Lower leg skin (tissue), 3 donors: Measurements from ENCODE around the gene SLC5A9.

ENCODE experiments used
- POLR2A ChIP-seq, 2 donors: fragments of 450-650 bp; IDR thresholded peaks; one replicate each; pipeline ENCODE4 v1.6.1; 2016 to 2017; ENCODE audit warnings: antibody characterized with exemption in 2 of 2, mild to moderate bottlenecking in 1 of 2, moderate library complexity in 1 of 2
- TF ChIP-seq, protein P1 (sequence below), 3 donors: fragments of 450-650 bp; IDR thresholded peaks; one replicate each; pipeline ENCODE4 v1.5.1; 2016; ENCODE audit warnings: antibody characterized with exemption in 3 of 3, mild to moderate bottlenecking in 3 of 3, moderate library complexity in 2 of 3

GRCh38 chr1:48258106-48258505, 35.6 kb downstream of the SLC5A9 start:
- TF ChIP-seq POLR2A (IDR thresholded peaks at IDR 0.05), result no peak
- TF ChIP-seq, protein P1, sequence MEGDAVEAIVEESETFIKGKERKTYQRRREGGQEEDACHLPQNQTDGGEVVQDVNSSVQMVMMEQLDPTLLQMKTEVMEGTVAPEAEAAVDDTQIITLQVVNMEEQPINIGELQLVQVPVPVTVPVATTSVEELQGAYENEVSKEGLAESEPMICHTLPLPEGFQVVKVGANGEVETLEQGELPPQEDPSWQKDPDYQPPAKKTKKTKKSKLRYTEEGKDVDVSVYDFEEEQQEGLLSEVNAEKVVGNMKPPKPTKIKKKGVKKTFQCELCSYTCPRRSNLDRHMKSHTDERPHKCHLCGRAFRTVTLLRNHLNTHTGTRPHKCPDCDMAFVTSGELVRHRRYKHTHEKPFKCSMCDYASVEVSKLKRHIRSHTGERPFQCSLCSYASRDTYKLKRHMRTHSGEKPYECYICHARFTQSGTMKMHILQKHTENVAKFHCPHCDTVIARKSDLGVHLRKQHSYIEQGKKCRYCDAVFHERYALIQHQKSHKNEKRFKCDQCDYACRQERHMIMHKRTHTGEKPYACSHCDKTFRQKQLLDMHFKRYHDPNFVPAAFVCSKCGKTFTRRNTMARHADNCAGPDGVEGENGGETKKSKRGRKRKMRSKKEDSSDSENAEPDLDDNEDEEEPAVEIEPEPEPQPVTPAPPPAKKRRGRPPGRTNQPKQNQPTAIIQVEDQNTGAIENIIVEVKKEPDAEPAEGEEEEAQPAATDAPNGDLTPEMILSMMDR (IDR thresholded peaks at IDR 0.05), result no peak
